ENCODE results near the gene SAMHD1. TPM values are rescaled to one million over a fixed set of nuclear protein-coding genes. Genes with fewer than 3 reads are reported as not detected.

SAMHD1 gene
- total RNA-seq, 1 donor from 2014 or later: 44.1 TPM

DNA sequence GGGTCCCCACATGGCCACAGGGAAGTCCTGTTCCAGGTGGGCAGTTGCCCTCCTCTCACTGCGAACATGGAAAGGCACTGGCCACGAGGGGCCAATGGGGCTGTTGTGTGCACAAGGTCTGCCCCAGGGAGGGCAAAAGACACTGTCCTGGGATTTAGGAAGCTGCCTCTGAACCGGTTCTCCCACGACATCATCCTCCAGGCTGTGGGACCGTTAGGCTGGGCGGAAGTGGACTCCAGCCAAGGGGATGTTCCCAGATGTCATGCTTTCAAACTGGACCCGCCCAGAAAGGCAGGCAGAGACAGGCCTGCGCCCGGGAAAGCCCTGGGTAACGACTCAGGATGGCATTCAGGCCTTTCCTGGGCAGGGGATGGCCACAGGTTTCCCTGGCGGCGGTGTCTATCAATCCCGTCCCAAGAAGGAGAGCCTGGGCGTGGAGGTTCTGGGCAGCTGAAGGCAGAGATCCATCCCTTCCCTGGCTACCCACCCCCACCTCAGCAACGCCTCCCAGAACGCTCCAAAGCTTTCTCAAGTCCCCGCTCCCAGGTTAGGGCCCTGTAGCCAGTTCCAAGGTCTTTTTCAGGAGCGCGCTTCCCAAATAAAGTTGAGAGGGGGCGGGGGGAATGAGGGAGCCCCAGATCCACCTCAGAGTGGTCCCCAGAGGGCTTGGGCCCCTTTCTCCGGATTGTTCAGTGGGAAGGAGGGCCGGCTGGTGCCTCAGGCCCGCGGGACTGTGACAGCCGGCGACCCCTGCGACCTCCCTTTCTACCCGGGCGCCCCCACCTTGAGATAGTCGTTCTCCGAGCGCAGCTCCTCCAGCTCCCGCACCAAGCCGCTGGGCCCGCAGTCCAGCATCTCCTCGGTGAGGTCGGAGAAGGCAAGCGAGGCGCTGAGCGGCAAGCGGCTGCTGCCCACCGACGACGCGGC lies 89.4 kb downstream of the SAMHD1 start:
- ATAC-seq (ENCODE audit: poor library complexity): peak; percentile 64
- peak; percentile 91 for DNase-seq
- intact Hi-C loops (cut with DNase I): loop anchor here (2.0 to 5.0 kb wide), 2 partner anchors 31 to 90 kb away; partner anchors contain the start of gene DSN1

DNA sequence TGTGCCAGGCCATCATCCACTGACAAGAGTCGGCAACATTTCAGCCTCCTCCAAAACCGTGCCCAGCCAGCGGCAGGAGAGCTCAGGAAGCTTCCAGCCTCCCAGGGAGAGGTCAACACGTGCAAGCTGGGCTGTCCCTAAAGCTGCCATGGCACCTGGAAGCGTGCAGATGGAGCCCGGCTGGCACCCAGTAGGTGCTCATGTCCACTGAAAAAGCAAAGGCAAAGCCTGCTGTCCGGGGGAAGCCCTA lies 90.0 kb downstream of the SAMHD1 start:
- DNase-seq (peak; percentile 64), ATAC-seq (ENCODE audit: poor library complexity) (peak; percentile 11)
- intact Hi-C loops (cut with DNase I): loop anchor here (5.0 kb wide), 1 partner anchor 89 kb away; the partner anchor contains the start of gene DSN1

DNA sequence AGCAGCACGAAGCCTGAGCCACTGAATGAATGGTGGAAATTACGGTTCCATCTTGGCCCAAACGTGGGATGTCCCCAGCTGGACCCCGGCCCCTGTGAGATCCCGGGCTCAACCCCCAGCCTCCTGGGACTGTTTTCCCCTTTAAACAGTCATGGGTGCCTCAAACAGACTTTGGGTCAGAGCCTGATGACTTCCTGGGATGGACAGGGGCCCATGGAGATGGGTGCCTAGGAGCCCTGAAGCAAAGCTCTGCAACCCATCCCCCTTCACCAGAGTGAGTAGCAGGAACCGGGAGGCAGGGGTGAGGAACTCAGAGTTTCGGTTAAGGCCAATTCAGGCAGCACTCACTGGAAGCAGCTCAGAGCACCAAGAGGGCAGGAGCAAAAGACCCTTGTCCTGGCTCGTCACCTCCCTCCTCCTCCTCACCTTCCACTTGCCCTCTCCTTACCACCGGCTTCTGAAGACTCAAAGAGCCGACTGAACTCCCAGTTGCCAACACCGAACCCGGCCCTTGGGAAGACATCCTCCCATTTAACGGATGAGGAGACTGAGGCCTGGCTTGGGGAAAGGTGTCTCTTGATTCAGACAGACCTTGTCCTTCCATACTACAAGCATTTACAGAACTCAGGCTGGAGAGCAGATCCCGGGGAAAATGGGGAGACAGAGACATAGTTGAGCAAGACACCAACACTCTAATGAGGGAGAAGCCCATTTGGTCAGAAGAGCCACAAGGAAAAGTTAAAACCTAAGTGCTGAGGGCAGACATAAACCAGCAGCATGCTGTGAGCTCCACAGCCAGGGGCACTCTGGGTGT lies 90.5 kb downstream of the SAMHD1 start:
- ATAC-seq (ENCODE audit: poor library complexity): no peak
- intact Hi-C loops (cut with DNase I): loop anchor here (5.0 kb wide), 1 partner anchor 89 kb away; the partner anchor contains the start of gene DSN1

DNA sequence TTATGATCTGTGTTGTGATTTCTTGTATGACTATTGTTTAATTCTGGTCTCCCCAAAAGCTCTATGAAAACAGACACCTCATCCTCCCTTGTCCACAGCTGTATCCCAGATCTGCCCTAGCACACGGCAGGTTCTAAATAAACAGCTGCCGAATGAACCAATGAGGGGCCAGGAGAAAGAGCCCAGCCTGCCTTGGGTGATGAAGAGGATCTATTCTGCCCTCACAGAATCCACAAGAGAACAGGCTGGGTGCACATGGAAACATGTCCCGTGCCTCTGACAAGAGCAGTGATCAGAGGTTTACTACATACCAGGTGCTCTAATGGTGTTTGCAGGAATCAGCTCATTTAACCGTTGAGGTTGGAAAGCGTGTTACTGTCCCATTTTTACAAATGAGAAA lies 91.2 kb downstream of the SAMHD1 start:
- intact Hi-C loops (cut with DNase I): loop anchor here (5.0 kb wide), 1 partner anchor 88 kb away; the partner anchor contains the start of gene DSN1
- DNase-seq (no peak), ATAC-seq (ENCODE audit: poor library complexity) (no peak)

More for the DNA sequence above, 90.5 kb downstream of the SAMHD1 start:
- no peak for DNase-seq

DNA sequence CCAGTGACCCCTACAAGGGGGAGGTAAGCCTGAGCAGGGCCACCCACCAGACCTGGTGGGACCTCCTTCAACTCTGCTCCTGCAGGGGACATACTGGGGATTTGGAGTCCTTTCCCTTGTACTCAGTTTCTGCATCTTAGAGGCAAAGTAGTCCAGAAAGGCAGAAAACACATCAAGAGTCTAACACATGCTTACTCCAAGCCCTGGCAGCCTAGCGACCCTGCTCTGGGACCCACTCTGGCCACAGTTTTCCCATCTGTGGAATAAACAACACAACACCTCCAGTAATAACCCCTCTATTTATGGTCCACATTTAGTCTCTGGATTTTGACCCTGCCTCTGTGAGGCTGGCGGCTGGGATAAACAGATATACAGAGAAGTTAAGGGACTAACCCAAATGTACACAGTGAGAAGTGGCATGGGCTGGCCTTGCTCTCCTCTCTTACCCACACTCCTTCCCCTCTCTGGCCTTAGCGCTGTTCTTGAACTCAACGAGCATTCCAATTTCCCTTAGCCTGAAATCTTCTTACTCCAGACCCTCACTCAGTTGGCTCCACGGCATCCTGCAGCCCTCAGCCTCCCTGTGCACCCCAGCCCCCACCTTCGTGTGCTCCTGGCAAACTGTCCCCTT lies 91.7 kb downstream of the SAMHD1 start:
- intact Hi-C loops (cut with DNase I): loop anchor here (5.0 kb wide), 1 partner anchor 88 kb away; the partner anchor contains the start of gene DSN1
- ATAC-seq (ENCODE audit: poor library complexity) (no peak), DNase-seq (no peak)

DNA sequence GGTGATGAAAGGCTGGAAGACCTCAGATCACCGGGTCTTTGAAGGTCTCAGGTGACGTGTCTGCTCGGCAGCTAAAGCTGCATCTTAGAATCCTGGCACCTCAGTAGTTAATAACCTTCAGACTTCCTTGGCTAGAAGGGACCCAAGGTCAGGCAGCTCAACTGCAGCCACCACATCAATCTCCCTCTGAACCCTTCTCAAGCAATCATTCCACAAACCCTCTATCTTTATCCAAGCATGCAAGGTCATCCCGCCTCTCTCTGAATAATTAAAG lies 92.3 kb downstream of the SAMHD1 start:
- DNase-seq: no peak
- no peak for ATAC-seq (ENCODE audit: poor library complexity)
- intact Hi-C loops (cut with DNase I): no loop called here

DNA sequence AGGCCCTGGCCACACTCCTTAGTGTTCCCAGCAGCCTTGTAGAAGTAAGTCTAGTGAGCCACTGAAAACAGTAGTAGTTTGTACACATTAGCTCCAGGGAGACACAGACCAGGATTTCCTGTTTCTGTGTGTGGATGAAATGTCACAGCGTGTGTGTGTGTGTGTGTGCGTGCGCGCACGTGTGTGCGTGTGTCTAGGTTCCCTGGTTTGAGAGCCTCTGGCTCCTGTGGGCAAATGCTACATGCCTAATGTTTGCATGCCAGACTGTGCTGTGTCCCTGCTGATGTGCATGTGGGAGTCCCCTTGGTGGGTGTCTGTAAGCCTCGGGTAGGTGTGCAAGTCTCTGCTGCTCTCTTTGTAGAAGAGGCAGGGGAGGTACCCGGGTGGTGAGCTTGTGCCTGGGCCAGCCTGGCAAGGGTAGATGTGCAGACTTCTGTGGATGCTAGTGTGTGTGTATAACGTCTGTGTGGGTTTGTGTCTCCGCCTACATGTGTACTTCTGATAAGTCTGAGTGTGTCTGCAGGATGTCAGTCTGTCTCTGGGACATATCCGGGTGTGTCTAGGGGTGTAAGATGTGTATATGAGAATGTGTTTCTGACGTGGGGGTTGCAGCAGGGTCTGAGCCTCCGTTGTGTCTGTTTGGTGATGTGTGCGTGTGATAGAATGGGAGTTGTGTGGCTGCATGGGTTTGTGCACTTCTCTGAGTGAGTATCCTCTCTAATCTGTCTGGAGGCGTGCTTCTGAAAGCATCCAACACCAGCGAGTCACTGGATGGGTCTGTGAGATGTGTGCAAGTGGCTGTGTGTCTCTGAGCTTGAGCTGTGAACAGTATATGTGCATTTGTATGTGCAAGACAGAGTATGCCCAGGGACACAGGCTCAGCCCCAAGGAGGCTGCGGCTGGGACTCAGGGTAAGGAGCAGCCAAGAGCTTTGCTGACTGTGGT lies 94.5 kb downstream of the SAMHD1 start:
- DNase-seq: peak; percentile 24
- no peak for ATAC-seq (ENCODE audit: poor library complexity)
- intact Hi-C loops (cut with DNase I): no loop called here

DNA sequence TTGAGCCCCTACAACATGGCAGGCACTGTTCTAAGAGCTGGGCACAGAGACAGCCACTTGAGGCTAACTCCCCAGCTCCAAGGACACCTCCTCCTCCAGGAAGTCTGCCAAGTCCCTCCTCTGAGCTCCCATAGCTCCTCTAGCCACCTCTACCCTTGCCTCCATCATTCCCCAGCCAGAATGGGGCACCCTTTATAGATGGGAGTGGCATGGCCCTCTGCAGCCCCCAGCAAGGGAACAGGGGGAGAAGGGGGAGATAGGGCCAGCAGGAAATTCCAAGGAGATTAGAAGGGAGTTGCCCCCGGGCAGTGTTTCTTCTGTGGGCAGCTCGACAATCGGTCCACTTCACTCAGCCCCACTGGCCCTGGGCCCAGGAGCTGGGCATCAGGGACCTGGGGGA lies 95.3 kb downstream of the SAMHD1 start:
- no peak for ATAC-seq (ENCODE audit: poor library complexity)
- DNase-seq: no peak
- intact Hi-C loops (cut with DNase I): no loop called here

DNA sequence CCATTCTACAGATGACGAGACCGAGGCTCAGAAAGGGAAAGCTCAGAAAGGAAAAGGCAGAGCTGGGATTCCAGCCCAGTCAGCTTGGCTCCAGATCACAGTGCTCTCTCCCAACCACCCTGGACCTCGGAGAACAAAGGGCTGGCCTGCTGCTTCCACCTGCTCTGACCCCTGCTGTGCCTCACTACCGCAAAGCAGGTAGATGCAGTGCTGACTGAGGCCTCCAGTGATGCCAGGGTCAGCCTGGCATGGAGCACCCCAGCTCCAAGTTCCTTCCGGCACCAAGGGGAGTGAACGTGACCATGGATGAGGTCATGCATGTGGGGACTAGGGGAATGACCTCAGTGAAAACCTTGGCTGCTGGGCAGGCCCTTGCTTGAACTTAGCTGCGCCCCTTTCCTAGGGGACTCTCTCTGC lies 96.3 kb downstream of the SAMHD1 start:
- intact Hi-C loops (cut with DNase I): no loop called here
- DNase-seq: no peak
- peak; percentile 27 for ATAC-seq (ENCODE audit: poor library complexity)

DNA sequence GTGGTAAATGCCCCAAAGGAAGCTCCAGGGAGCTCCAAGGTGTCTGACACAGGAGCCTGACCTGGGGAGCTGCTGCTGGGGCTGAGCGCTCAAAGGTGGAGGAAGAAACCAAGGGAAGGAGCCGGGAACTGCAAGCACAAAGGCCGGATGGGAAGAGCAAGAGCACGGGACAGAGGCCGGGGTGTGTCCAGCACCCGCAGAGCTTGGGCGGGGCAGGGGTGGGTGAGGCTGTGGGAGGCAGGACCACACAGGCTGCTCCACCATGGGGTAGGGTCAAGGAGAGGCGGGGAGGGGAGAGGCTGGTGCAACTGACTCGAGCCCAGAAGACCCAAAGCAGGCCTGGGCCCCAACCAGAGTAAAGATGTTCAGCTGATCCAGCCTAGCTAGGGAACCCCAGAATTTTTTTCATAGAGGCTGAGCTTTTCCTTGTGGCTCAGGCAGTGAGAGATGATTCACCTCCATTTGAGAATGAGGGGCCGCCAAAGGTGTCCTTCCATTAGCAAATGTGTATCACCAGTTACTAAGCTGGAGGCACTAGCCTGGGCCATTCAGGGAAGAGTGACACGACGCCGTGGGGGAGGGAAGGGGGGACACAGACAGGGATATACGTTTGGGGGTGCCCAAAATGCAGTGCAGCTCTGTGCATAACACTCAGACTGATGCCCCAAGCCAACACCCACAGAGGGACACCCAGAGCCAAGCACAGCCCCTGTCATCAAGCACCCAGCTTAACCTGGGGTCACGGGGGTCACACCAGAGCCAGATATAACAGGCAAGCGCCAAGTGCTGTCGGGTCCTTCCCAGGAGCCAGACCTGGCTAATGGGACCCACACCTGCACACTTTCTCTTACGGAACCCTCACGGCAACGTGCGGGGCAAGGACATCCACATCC lies 96.9 kb downstream of the SAMHD1 start:
- peak; percentile 21 for ATAC-seq (ENCODE audit: poor library complexity)
- no peak for DNase-seq
- intact Hi-C loops (cut with DNase I): no loop called here

DNA sequence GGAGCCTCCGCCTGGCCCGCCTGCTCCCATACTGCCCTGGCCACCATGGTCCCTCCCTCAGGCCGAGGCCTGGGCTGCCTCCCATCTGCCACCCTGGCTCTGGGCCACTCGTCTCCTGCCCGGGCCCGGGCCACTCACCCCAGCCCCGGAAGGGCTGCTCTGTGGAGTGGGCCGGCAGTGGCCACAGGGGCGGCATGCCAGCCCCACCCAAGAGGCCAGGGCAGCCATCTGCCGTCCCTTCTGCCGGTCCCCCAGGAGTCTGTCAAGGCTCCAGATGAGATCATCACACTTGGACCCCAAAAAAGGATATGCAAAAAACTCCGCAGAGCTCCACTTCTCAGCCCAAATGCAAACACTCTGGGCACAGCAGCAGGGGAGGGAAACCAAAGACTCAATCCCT lies 99.3 kb downstream of the SAMHD1 start:
- ATAC-seq (ENCODE audit: poor library complexity) (peak; percentile 27), DNase-seq (peak; percentile 65)
- intact Hi-C loops (cut with DNase I): no loop called here

DNA sequence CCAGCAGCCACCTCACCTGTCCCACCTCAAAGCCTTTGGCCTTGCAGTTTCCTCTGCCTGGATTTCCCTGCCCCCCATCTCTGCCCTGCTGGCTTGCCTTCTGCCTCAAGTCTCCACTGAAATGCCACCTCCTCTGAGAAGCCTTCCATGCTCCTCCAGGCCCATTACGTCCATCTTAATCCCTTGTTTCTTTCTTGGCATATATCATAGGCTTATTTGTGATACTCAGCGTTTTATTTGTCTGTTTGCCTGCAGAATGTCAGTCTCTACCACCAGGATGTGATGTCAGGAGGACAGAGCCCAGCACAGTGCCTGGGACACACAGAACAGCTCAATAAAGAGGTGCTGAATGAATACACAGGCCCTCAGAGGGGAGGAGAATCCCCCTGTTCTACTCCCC lies 100.0 kb downstream of the SAMHD1 start:
- peak; percentile 31 for DNase-seq
- ATAC-seq (ENCODE audit: poor library complexity): no peak
- intact Hi-C loops (cut with DNase I): no loop called here

DNA sequence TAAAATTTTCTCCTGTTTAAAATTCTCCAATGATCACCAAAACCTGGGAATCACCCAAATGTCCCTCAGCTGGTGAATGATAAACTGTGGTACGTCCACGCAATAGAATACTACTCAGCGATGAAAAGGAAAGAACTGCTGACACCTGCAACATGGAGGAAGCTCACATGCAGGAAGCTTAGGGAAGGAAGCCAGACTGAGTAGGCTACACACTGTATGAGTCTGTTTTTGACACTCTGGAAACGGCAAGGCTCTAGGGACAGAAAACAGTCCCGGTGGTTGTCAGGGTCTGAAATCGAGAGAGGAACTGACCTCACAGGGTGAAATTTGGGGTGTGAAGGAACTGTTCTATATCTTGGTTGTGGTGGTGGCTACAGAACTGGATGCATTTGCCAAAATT lies 100.7 kb downstream of the SAMHD1 start:
- ATAC-seq (ENCODE audit: poor library complexity): no peak
- intact Hi-C loops (cut with DNase I): no loop called here
- no peak for DNase-seq

DNA sequence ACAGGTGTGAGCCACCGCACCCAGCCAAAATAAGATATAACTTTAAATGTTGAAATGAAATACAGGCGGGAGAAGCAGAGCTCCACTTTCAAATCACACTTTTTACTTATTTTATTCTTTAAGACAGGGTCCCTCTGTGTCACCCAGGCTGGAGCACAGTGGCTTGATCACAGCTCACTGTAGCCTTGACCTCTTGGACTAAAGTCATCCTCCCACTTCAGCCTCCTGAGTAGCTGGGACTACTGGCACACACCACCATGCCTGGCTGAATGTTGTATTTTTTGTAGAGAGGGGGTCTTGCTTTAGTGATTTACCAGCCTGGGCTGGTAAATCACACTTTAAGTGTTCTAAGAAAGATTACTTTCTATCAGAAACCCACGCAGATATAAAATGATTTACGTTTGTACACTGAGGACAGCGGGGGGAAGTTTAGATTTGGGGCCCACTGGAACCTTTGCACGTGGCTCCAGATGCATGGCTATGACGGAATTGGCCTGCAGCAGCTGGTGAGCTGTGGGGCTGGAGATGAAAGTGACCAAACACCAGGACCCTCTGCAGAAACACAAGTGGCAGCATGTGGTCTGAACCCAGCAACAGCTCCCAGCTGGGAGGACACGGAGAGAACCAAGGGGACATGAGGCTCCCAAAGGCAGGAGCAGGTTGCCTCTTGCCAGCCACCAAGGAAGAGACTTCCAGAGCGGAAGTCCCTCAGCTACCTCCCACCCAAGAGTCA lies 102.0 kb downstream of the SAMHD1 start:
- ATAC-seq (ENCODE audit: poor library complexity) (no peak), DNase-seq (no peak)
- intact Hi-C loops (cut with DNase I): no loop called here

DNA sequence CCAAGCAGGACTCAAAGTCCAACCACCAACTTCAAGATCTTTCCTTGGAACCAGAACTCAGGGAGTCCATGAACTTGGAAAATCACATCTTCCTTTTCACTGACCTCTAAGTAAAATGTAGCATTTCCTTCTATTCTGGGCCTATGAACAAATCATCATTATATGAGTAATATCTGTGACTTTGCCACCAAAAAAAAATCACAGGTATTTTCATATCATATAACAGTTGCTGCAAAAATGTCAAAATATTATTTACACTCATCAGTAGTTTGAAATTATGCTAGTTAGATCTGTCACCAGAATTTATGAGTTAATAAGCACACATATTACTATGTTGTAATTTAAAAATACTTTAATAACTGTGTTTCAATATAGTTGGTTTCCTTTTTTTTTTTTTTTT lies 102.8 kb downstream of the SAMHD1 start:
- DNase-seq: no peak
- ATAC-seq (ENCODE audit: poor library complexity): no peak
- intact Hi-C loops (cut with DNase I): no loop called here

DNA sequence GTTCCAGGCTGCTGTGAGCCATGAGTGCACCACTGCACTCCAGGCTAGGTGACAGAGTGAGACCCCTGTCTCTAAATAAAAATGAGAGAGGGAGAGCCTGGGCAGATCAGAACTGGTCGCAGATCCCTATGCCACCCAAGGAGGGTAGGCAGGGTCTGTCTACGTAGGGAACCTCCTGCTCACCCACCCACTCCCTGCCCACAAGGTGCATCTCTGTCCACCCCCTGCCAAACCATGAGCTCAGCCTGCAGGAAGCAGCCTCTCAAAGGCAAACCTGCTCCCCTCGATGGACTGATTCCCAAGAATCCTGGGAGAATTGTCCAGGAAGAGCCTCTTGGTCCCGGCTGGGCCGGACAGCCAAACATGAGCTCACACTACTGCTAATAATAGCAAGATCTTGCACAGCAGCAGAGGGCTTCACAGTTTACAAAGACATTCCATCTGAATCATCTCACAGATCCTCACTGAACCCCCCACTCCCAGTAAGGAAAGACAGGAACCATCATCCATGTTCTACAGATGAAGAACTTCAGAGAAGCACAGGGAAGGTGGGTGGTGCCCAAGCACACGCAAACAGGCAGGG lies 103.3 kb downstream of the SAMHD1 start:
- intact Hi-C loops (cut with DNase I): no loop called here
- peak; percentile 60 for ATAC-seq (ENCODE audit: poor library complexity)
- DNase-seq: peak; percentile 72

DNA sequence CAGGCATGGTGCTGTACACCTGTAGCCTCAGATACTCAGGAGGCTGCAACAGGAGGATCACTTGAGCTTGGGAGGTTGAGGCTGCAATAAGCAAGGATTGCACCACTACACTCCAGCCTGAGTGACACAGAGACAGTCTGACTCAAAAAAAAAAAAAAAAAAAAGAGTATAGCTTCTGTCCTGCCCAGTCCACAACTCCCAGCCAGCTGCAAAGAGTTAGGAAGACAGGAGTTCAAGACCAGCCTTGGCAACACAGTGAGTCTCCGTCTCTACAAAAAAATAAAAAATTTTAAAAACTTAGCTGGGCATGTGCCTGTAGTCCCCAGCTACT lies 103.8 kb downstream of the SAMHD1 start:
- ATAC-seq (ENCODE audit: poor library complexity) (peak; percentile 2), DNase-seq (no peak)
- intact Hi-C loops (cut with DNase I): no loop called here

All from Right ventricle myocardium superior (tissue), 1 donor.